Neural progenitor cell (in vitro differentiated cells): Measurements from ENCODE around the gene GRIN3B. TPM values are rescaled to one million over a fixed set of nuclear protein-coding genes. Genes with fewer than 3 reads are reported as not detected.
A peak's percentile ranks its signal among the peaks of the same experiment; 100 is the strongest.

Experiments
- DNase-seq: peaks from one replicate; pipeline ENCODE4 v3.0.0-alpha.2; 2016; ENCODE audit warnings: low spot score
- H2AFZ ChIP-seq: fragments of 200-600 bp; sonication (generic); replicated peaks from 2 replicates; pipeline ENCODE4 v1.6.1; 2016; ENCODE audit warnings: antibody characterized with exemption
- H3F3A ChIP-seq: fragments of 200-600 bp; sonication (generic); 2 replicates; pipeline ENCODE4 v1.6.1; 2016; ENCODE audit warnings: antibody characterized with exemption, low read depth
- H3K27ac ChIP-seq: fragments of 200-600 bp; sonication (generic); 2 replicates; pipeline ENCODE4 v1.5.1; 2016; ENCODE audit warnings: mild to moderate bottlenecking
- H3K27me3 ChIP-seq: fragments of 200-600 bp; sonication (generic); 2 replicates; pipeline ENCODE4 v1.6.1; 2016; ENCODE audit warnings: mild to moderate bottlenecking, moderate library complexity
- H3K36me3 ChIP-seq: fragments of 200-600 bp; sonication (generic); 2 replicates; pipeline ENCODE4 v1.5.1; 2016
- H3K4me1 ChIP-seq: fragments of 200-600 bp; sonication (generic); 2 replicates; pipeline ENCODE4 v1.6.1; 2016; ENCODE audit warnings: mixed run types
- H3K4me2 ChIP-seq: fragments of 200-600 bp; sonication (generic); 2 replicates; pipeline ENCODE4 v1.6.1; 2016
- H3K4me3 ChIP-seq: fragments of 200-600 bp; sonication (generic); 2 replicates; pipeline ENCODE4 v1.5.1; 2016
- H3K79me2 ChIP-seq: fragments of 200-600 bp; sonication (generic); 2 replicates; pipeline ENCODE4 v1.6.1; 2016; ENCODE audit warnings: low read depth
- H3K9ac ChIP-seq: fragments of 200-600 bp; sonication (generic); 2 replicates; pipeline ENCODE4 v1.6.1; 2016
- H3K9me3 ChIP-seq: fragments of 200-600 bp; sonication (generic); 2 replicates; pipeline ENCODE4 v1.5.1; 2016; ENCODE audit warnings: low read depth
- H4K20me1 ChIP-seq: fragments of 200-600 bp; sonication (generic); 2 replicates; pipeline ENCODE4 v1.6.1; 2016; ENCODE audit warnings: low read depth
- H3K27ac Mint-ChIP-seq: 3 replicates; pipeline ENCODE4 v1.8.0; 2021; ENCODE audit warnings: mixed read lengths
- H3K27me3 Mint-ChIP-seq: 2 replicates; pipeline ENCODE4 v1.8.0; 2022; ENCODE audit warnings: low read depth, mild to moderate bottlenecking, inconsistent platforms, moderate library complexity, mixed read lengths; ENCODE audit not compliant: insufficient read depth
- H3K36me3 Mint-ChIP-seq: 3 replicates; pipeline ENCODE4 v1.8.0; 2021; ENCODE audit warnings: mixed read lengths
- H3K4me1 Mint-ChIP-seq: 3 replicates; pipeline ENCODE4 v1.8.0; 2021; ENCODE audit warnings: mixed read lengths
- H3K4me3 Mint-ChIP-seq: 3 replicates; pipeline ENCODE4 v1.8.0; 2021; ENCODE audit warnings: mild to moderate bottlenecking, moderate library complexity, mixed read lengths
- H3K9me3 Mint-ChIP-seq: 3 replicates; pipeline ENCODE4 v1.8.0; 2020; ENCODE audit warnings: mixed read lengths
- EZH2 ChIP-seq: fragments of 200-600 bp; sonication (generic); IDR thresholded peaks from 2 replicates; pipeline ENCODE4 v1.6.1; 2017; ENCODE audit warnings: antibody characterized with exemption, mild to moderate bottlenecking, moderate library complexity
- EZH2phosphoT487 ChIP-seq: fragments of 200-600 bp; sonication (generic); IDR thresholded peaks from 2 replicates; pipeline ENCODE4 v1.6.1; 2017; ENCODE audit warnings: antibody characterized with exemption
- total RNA-seq: library from RNA; depleted of rRNA; stranded (reverse); fragments of >200 nt; gene quantifications from 2 replicates; pipeline ENCODE4 v1.2.3, GENCODE V29; 2015; ENCODE audit warnings: low replicate concordance
- TF ChIP-seq, protein P1 (sequence below): fragments of 200-600 bp; sonication (generic); IDR thresholded peaks from 2 replicates; pipeline ENCODE4 v1.5.1; 2017; ENCODE audit warnings: antibody characterized with exemption, mild to moderate bottlenecking

Gene GRIN3B
- total RNA-seq, 1 donor from 2014 or later: 5.9 TPM

DNA sequence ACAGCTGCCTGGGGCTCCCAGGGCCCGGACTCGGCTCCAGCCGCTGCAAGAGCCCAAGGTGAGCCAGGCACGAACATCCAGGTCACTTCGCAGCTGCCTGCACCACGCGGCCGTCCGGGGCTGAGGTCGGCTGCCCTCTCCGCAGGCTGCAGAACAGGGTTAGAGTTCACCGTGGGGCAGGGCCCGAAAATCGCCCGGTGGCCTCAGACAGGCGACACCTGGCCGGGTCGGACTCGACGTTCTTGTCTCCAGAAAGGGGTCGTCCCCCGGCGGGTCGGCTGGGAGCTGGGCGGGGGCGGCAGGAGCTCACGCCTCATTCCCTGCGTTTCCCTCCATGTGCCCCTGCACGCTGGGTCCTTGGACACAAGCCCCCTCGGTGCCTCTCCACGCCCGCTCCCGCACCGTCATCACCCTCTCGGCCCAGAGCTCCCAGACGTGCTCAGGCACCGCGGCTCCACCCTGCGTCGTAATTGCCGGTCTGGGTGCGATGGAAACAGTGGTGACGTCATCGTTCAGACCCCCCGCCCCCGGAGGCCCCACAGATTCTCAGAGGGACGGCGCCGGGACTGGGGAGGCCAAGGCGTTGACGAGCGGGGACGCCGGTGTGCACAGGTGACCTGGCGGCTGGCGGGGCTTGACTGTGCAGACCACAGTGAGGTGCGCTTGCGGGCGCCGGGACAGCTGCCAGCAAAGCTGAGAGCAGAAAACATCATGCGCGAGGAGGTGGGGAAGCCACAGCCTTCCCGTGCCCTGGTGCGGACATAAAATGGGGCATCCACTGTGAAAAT lies 4.0 kb upstream of the GRIN3B start:
- Mint-ChIP-seq H3K4me1 (peaks cover 12% of the 10 kb centered on the region), H3K4me3 (no peak overlapping the region), H3K9me3 (peaks cover 3% of the 10 kb centered on the region), H3K27ac (no peak overlapping the region), H3K27me3 (peaks cover 37% of the 10 kb centered on the region), H3K36me3 (peaks cover 2% of the 10 kb centered on the region)
- Histone ChIP-seq H3K27me3 (peaks cover 63% of the 10 kb centered on the region), H3K79me2 (no peaks in the 10 kb centered on the region), H3K4me3 (peak overlapping the region; percentile 9), H3F3A (peaks cover 12% of the 10 kb centered on the region), H2AFZ (no peak overlapping the region), H3K9ac (no peak overlapping the region), H4K20me1 (peaks cover 18% of the 10 kb centered on the region), H3K4me1 (peaks cover 4% of the 10 kb centered on the region), H3K36me3 (no peaks in the 10 kb centered on the region), H3K27ac (no peak overlapping the region), H3K4me2 (peak overlapping the region; percentile 52), H3K9me3 (no peaks in the 10 kb centered on the region)
- peak; percentile 62 for DNase-seq
- TF ChIP-seq EZH2: peak; percentile 59
- TF ChIP-seq, protein P1, sequence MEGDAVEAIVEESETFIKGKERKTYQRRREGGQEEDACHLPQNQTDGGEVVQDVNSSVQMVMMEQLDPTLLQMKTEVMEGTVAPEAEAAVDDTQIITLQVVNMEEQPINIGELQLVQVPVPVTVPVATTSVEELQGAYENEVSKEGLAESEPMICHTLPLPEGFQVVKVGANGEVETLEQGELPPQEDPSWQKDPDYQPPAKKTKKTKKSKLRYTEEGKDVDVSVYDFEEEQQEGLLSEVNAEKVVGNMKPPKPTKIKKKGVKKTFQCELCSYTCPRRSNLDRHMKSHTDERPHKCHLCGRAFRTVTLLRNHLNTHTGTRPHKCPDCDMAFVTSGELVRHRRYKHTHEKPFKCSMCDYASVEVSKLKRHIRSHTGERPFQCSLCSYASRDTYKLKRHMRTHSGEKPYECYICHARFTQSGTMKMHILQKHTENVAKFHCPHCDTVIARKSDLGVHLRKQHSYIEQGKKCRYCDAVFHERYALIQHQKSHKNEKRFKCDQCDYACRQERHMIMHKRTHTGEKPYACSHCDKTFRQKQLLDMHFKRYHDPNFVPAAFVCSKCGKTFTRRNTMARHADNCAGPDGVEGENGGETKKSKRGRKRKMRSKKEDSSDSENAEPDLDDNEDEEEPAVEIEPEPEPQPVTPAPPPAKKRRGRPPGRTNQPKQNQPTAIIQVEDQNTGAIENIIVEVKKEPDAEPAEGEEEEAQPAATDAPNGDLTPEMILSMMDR: no peak
- TF ChIP-seq EZH2phosphoT487: peak; percentile 44

DNA sequence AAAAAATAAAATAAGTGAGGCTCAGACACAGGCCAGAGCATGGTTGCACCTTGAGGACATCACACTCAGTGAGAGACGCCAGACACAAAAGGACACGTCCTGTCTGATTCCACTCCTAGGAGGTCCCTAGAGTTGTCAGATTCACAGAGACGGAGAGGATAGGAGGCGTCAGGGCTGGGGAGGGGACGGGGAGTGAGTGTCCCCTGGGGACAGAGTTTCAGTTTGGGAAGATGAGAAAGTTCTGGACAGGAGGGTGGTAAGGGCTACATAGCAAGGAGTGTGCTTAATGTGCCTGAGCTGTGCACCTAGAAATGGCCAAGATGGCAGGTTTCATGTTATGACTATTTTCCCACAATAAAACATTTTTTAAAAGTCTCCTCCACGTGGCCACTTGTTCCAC lies 2.2 kb upstream of the GRIN3B start:
- peaks cover 71% of the 10 kb centered on the region for H3K27me3 ChIP-seq
- no peak overlapping the region for H3K27ac ChIP-seq
- no peak for DNase-seq
- no peaks in the 10 kb centered on the region for H3K9me3 ChIP-seq
- Mint-ChIP-seq H3K27ac (no peak overlapping the region), H3K36me3 (no peaks in the 10 kb centered on the region), H3K4me3 (peak overlapping the region; percentile 25), H3K4me1 (peaks cover 12% of the 10 kb centered on the region), H3K27me3 (peaks cover 40% of the 10 kb centered on the region), H3K9me3 (peaks cover 3% of the 10 kb centered on the region)
- TF ChIP-seq EZH2phosphoT487: no peak
- TF ChIP-seq, protein P1: no peak
- TF ChIP-seq EZH2: no peak
- no peak overlapping the region for H3K4me2 ChIP-seq
- H3K36me3 ChIP-seq: no peaks in the 10 kb centered on the region
- H3F3A ChIP-seq: peaks cover 11% of the 10 kb centered on the region
- no peak overlapping the region for H3K9ac ChIP-seq
- H4K20me1 ChIP-seq: peaks cover 14% of the 10 kb centered on the region
- H2AFZ ChIP-seq: no peak overlapping the region
- no peak overlapping the region for H3K4me3 ChIP-seq
- no peaks in the 10 kb centered on the region for H3K79me2 ChIP-seq
- peaks cover 7% of the 10 kb centered on the region for H3K4me1 ChIP-seq

DNA sequence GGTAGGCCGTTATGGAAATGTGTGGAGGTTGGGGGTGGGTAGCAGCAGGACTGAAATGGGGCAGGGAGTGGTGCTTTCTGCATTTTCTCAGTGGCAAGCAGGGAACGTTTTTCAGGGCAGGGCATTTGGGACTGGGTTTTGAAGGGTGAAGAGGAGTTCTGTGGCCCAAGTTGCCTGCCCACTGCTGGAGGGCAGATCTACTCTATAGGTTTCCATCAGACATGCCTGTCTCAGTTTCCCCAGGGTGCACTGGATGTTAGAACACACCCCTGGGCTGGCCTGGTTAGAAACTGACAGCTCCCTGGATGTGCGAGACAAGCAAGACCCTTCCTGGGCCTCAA lies 870 bp upstream of the GRIN3B start:
- no peak for DNase-seq
- H3K36me3 Mint-ChIP-seq: no peaks in the 10 kb centered on the region
- peaks cover 40% of the 10 kb centered on the region for H3K27me3 Mint-ChIP-seq
- H3K4me1 Mint-ChIP-seq: peaks cover 12% of the 10 kb centered on the region
- Histone ChIP-seq H3K27ac (no peak overlapping the region), H3K4me3 (no peak overlapping the region), H3K9me3 (no peaks in the 10 kb centered on the region), H2AFZ (no peak overlapping the region), H3K27me3 (peaks cover 71% of the 10 kb centered on the region), H3K36me3 (no peaks in the 10 kb centered on the region), H3F3A (peaks cover 6% of the 10 kb centered on the region), H3K4me1 (peaks cover 7% of the 10 kb centered on the region), H4K20me1 (peaks cover 12% of the 10 kb centered on the region), H3K9ac (no peak overlapping the region), H3K4me2 (no peak overlapping the region), H3K79me2 (no peaks in the 10 kb centered on the region)
- no peak overlapping the region for H3K27ac Mint-ChIP-seq
- peak overlapping the region; percentile 80 for H3K4me3 Mint-ChIP-seq
- peaks cover 3% of the 10 kb centered on the region for H3K9me3 Mint-ChIP-seq
- no peak for TF ChIP-seq EZH2
- TF ChIP-seq EZH2phosphoT487: no peak
- TF ChIP-seq, protein P1: no peak
